ENCODE results near the gene OR7C2.

OR7C2 gene

GRCh38 chr19:14950421-14950820, 9.1 kb downstream of the OR7C2 start:
- Histone ChIP-seq H3K4me1 (ENCODE audit: control insufficient read depth in 1 of 2, insufficient read depth in 1 of 2, low read depth in 1 of 2, low read length in 1 of 2) (no peaks in the 10 kb centered on the region), H3K4me3 (ENCODE audit: low read depth in 1 of 2, low read length in 1 of 2) (no peak overlapping the region), H3K27ac (no peak overlapping the region), H3K9me3 (no peaks in the 10 kb centered on the region), H3K36me3 (no peaks in the 10 kb centered on the region), H3K27me3 (no peaks in the 10 kb centered on the region)
- TF ChIP-seq CTCF (IDR thresholded peaks at IDR 0.05), result no peak

- Histone ChIP-seq H3K27ac (no peak overlapping the region), H3K27me3 (no peaks in the 10 kb centered on the region), H3K4me3 (ENCODE audit: low read depth in 1 of 2, low read length in 1 of 2) (no peak overlapping the region), H3K9me3 (no peaks in the 10 kb centered on the region), H3K4me1 (ENCODE audit: control insufficient read depth in 1 of 2, insufficient read depth in 1 of 2, low read depth in 1 of 2, low read length in 1 of 2) (no peaks in the 10 kb centered on the region), H3K36me3 (no peaks in the 10 kb centered on the region)
- no peak for TF ChIP-seq CTCF (IDR thresholded peaks at IDR 0.05)
Measured at GRCh38 chr19:14952767-14953166, 11.5 kb downstream of the OR7C2 start.

- Histone ChIP-seq H3K9me3 (peaks cover 3% of the 10 kb centered on the region), H3K36me3 (no peaks in the 10 kb centered on the region), H3K4me1 (ENCODE audit: control insufficient read depth in 1 of 2, insufficient read depth in 1 of 2, low read depth in 1 of 2, low read length in 1 of 2) (no peaks in the 10 kb centered on the region), H3K4me3 (ENCODE audit: low read depth in 1 of 2, low read length in 1 of 2) (no peak overlapping the region), H3K27ac (no peak overlapping the region), H3K27me3 (no peaks in the 10 kb centered on the region)
- no peak for TF ChIP-seq CTCF (IDR thresholded peaks at IDR 0.05)
Measured at GRCh38 chr19:14954071-14954655, 12.9 kb downstream of the OR7C2 start.

- Histone ChIP-seq H3K36me3 (no peaks in the 10 kb centered on the region), H3K4me3 (ENCODE audit: low read depth in 1 of 2, low read length in 1 of 2) (no peak overlapping the region), H3K4me1 (ENCODE audit: control insufficient read depth in 1 of 2, insufficient read depth in 1 of 2, low read depth in 1 of 2, low read length in 1 of 2) (no peaks in the 10 kb centered on the region), H3K27me3 (no peaks in the 10 kb centered on the region), H3K9me3 (peaks cover 7% of the 10 kb centered on the region), H3K27ac (no peak overlapping the region)
- TF ChIP-seq CTCF (IDR thresholded peaks at IDR 0.05), result no peak
Measured at GRCh38 chr19:14957464-14957863, 16.2 kb downstream of the OR7C2 start.

GRCh38 chr19:14959263-14959662, 18.0 kb downstream of the OR7C2 start:
- H3K27me3 ChIP-seq, result no peaks in the 10 kb centered on the region
- peaks cover 7% of the 10 kb centered on the region for H3K9me3 ChIP-seq
- H3K36me3 ChIP-seq, result no peaks in the 10 kb centered on the region
- no peaks in the 10 kb centered on the region for H3K4me1 ChIP-seq (ENCODE audit: control insufficient read depth in 1 of 2, insufficient read depth in 1 of 2, low read depth in 1 of 2, low read length in 1 of 2)
- no peak for TF ChIP-seq CTCF (IDR thresholded peaks at IDR 0.05)
- no peak overlapping the region for H3K4me3 ChIP-seq (ENCODE audit: low read depth in 1 of 2, low read length in 1 of 2)
- no peak overlapping the region for H3K27ac ChIP-seq

All from neutrophil (primary cell).